Stimulated activated CD4-positive, alpha-beta T cell treated with anti-CD3 and anti-CD28 coated beads, Interleukin-4, amount 100 ng/mL, for 4 hours (primary cell): Measurements from ENCODE around the gene GSTM3.
"Not testable (repeated sequence)": the region's sequence is repeated elsewhere in the genome, so short reads cannot be mapped to it uniquely, and the experiment has no call there.

ENCODE experiments used
- DNase-seq, 2 experiments: peaks; one replicate each; pipeline ENCODE4 v3.0.0-alpha.2; 2020

The GSTM3 gene

GRCh38 chr1:109726007-109726406 lies 14.8 kb downstream of the GSTM3 start:
- DNase-seq: no peak

GRCh38 chr1:109725510-109725909 lies 15.3 kb downstream of the GSTM3 start:
- no peak for DNase-seq

- DNase-seq: no peak
These were observed 15.9 kb downstream of the GSTM3 start for GRCh38 chr1:109724933-109725332.

- DNase-seq: no peak
These were observed 17.7 kb downstream of the GSTM3 start for GRCh38 chr1:109722908-109723691.

GRCh38 chr1:109721971-109722370 lies 18.9 kb downstream of the GSTM3 start:
- DNase-seq: no peak

- no peak for DNase-seq
These were observed 19.8 kb downstream of the GSTM3 start for GRCh38 chr1:109721042-109721441.

- DNase-seq: no peak
These were observed 21.5 kb downstream of the GSTM3 start for GRCh38 chr1:109719337-109719837.

- no peak for DNase-seq
These were observed 22.3 kb downstream of the GSTM3 start for GRCh38 chr1:109718495-109718894.

GRCh38 chr1:109717729-109718128 lies 23.1 kb downstream of the GSTM3 start:
- no peak for DNase-seq

GRCh38 chr1:109716570-109717090 lies 24.2 kb downstream of the GSTM3 start:
- no peak for DNase-seq

- no peak for DNase-seq
These were observed 24.7 kb downstream of the GSTM3 start for GRCh38 chr1:109716121-109716520.

- no peak for DNase-seq
These were observed 26.0 kb downstream of the GSTM3 start for GRCh38 chr1:109714661-109715372.

- no peak for DNase-seq
These were observed 27.2 kb downstream of the GSTM3 start for GRCh38 chr1:109713636-109714035.

GRCh38 chr1:109712321-109712864 lies 28.4 kb downstream of the GSTM3 start:
- DNase-seq: no peak

- not testable (repeated sequence) for DNase-seq
These were observed 29.1 kb downstream of the GSTM3 start, which contains the start of gene GSTM5 for GRCh38 chr1:109711593-109712320. GSTM5 (plus strand) TSS chr1:109712251; CDS start chr1:109712313, 62 bp downstream.

GRCh38 chr1:109709822-109710221 lies 31.0 kb downstream of the GSTM3 start:
- not testable (repeated sequence) for DNase-seq

- DNase-seq: not testable (repeated sequence)
These were observed 31.9 kb downstream of the GSTM3 start for GRCh38 chr1:109708949-109709348.

- no peak for DNase-seq
These were observed 35.4 kb downstream of the GSTM3 start for GRCh38 chr1:109705411-109705810.

GRCh38 chr1:109704173-109704572 lies 36.7 kb downstream of the GSTM3 start:
- DNase-seq: no peak

- DNase-seq: not testable (repeated sequence)
These were observed 37.9 kb downstream of the GSTM3 start for GRCh38 chr1:109702940-109703339.

- DNase-seq: not testable (repeated sequence)
These were observed 43.0 kb downstream of the GSTM3 start for GRCh38 chr1:109697861-109698260.

- no peak for DNase-seq
These were observed 43.8 kb downstream of the GSTM3 start for GRCh38 chr1:109697066-109697465.

- DNase-seq: not testable (repeated sequence)
These were observed 45.7 kb downstream of the GSTM3 start for GRCh38 chr1:109695138-109695537.
